Right atrium auricular region (tissue), 2 donors: ENCODE measurements around the gene KAT6B. TPM values are rescaled to one million over a fixed set of nuclear protein-coding genes. Genes with fewer than 3 reads are reported as not detected.
A peak's percentile ranks its signal among the peaks of the same experiment; 100 is the strongest.

Experiments
- DNase-seq: peaks from one replicate; pipeline ENCODE4 v3.0.0-alpha.2; 2019; ENCODE audit warnings: low spot score
- H3K27ac ChIP-seq, 2 donors: fragments of 200-600 bp; sonication (generic); 1 replicate in 1 of 2; 2 replicates in 1 of 2; pipeline ENCODE4 v1.5.1; 2016 to 2019
- H3K27me3 ChIP-seq, 2 donors: fragments of 200-600 bp; sonication (generic); one replicate each; pipeline versions ENCODE4 v1.5.1 to v1.6.0; 2017 to 2019
- H3K36me3 ChIP-seq: fragments of 200-600 bp; sonication (generic); one replicate; pipeline ENCODE4 v1.5.1; 2016
- H3K4me1 ChIP-seq, 2 donors: fragments of 200-600 bp; sonication (generic); one replicate each; pipeline versions ENCODE4 v1.5.1 to v1.6.0; 2017 to 2019
- H3K4me3 ChIP-seq, 2 donors: fragments of 200-600 bp; sonication (generic); 1 replicate in 1 of 2; 2 replicates in 1 of 2; pipeline ENCODE4 v1.5.1; 2017 to 2019; ENCODE audit warnings: mild to moderate bottlenecking in 1 of 2, moderate library complexity in 1 of 2
- H3K9me3 ChIP-seq, 2 donors: fragments of 200-600 bp; sonication (generic); one replicate each; pipeline ENCODE4 v1.5.1; 2019
- CTCF ChIP-seq, 2 donors: fragments of 200-600 bp; sonication (generic); IDR thresholded peaks; one replicate each; pipeline ENCODE4 v1.5.1; 2019; ENCODE audit warnings: antibody characterized with exemption in 2 of 2
- total RNA-seq, 2 donors: library from RNA; depleted of rRNA; stranded (reverse); fragments of >200 nt; gene quantifications; one replicate each; pipeline ENCODE4 v1.1.0, GENCODE V29; 2016

KAT6B gene
- total RNA-seq, 2 donors from 2014 or later, result 42.7 to 43.5 TPM

GRCh38 chr10:75068523-75068922 is 242.1 kb downstream of the KAT6B start:
- Histone ChIP-seq H3K36me3 (no peaks in the 10 kb centered on the region), H3K27me3 (no peaks in the 10 kb centered on the region), H3K4me1 (peaks cover 0 to 18% of the 10 kb centered on the region in 2 donors), H3K4me3 (no peak overlapping the region), H3K27ac (no peak overlapping the region), H3K9me3 (no peaks in the 10 kb centered on the region)
- no peak for TF ChIP-seq CTCF (IDR thresholded peaks at IDR 0.05)
- no peak for DNase-seq

GRCh38 chr10:75070476-75070875 is 244.1 kb downstream of the KAT6B start:
- no peak for DNase-seq
- peaks cover 0 to 18% of the 10 kb centered on the region in 2 donors for H3K4me1 ChIP-seq
- peak overlapping the region; percentile 56 to 62 for H3K27ac ChIP-seq
- no peaks in the 10 kb centered on the region for H3K36me3 ChIP-seq
- no peak for TF ChIP-seq CTCF (IDR thresholded peaks at IDR 0.05)
- no peak overlapping the region for H3K4me3 ChIP-seq
- no peaks in the 10 kb centered on the region for H3K9me3 ChIP-seq
- H3K27me3 ChIP-seq, result no peaks in the 10 kb centered on the region

GRCh38 chr10:75070961-75071428 is 244.6 kb downstream of the KAT6B start:
- Histone ChIP-seq H3K27ac (peak overlapping the region; percentile 56 to 62), H3K9me3 (no peaks in the 10 kb centered on the region), H3K36me3 (no peaks in the 10 kb centered on the region), H3K4me1 (peaks cover 0 to 18% of the 10 kb centered on the region in 2 donors), H3K4me3 (no peak overlapping the region), H3K27me3 (no peaks in the 10 kb centered on the region)
- no peak for DNase-seq
- no peak for TF ChIP-seq CTCF (IDR thresholded peaks at IDR 0.05)

- Histone ChIP-seq H3K27ac (no peak overlapping the region), H3K36me3 (no peaks in the 10 kb centered on the region), H3K4me3 (no peak overlapping the region), H3K9me3 (no peaks in the 10 kb centered on the region), H3K4me1 (peaks cover 0 to 18% of the 10 kb centered on the region in 2 donors), H3K27me3 (no peaks in the 10 kb centered on the region)
- DNase-seq, result no peak
- TF ChIP-seq CTCF (IDR thresholded peaks at IDR 0.05), result no peak
Observed at GRCh38 chr10:75071756-75072155, 245.4 kb downstream of the KAT6B start.

GRCh38 chr10:75072727-75073126 is 246.3 kb downstream of the KAT6B start:
- no peak overlapping the region for H3K4me3 ChIP-seq

More at GRCh38 chr10:75072727-75073126, 246.3 kb downstream of the KAT6B start:
- Histone ChIP-seq H3K9me3 (no peaks in the 10 kb centered on the region), H3K27me3 (no peaks in the 10 kb centered on the region), H3K4me1 (peaks cover 0 to 18% of the 10 kb centered on the region in 2 donors), H3K27ac (no peak overlapping the region), H3K36me3 (no peaks in the 10 kb centered on the region)
- no peak for DNase-seq
- TF ChIP-seq CTCF (IDR thresholded peaks at IDR 0.05), result no peak
